ENCODE measurements around the gene JAG1. TPM values are rescaled to one million over a fixed set of nuclear protein-coding genes. Genes with fewer than 3 reads are reported as not detected.

JAG1 gene
- polyA plus RNA-seq, 3 donors: 0.70 to 6.8 (median 0.85) TPM

DNA sequence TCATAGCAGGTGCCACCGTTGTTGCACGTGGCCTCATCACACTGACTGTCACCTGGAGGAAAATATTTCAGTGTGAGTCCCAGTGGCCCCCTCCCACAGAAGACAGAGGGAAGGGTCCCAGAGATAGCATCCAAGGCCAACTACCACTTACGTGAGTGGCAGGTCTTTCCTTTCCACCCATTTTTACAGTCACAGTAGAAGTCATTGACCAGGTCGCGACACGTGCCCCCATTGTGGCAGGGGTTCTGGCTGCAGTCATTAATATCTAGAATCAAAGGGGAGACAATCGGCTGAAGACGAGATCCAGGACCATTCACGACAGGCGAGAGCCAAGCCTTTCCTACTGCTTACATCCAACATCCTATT, 28.6 kb downstream of the JAG1 start:
- no peak for DNase-seq
- intact Hi-C loops (cut with micrococcal nuclease): no loop called here
- Histone ChIP-seq H3K4me1 (ENCODE audit: control insufficient read depth in 1 of 2, insufficient read depth in 2 of 2, low read length in 2 of 2) (no peaks in the 10 kb centered on the region), H4K20me1 (ENCODE audit: insufficient read depth, low read length) (no peaks in the 10 kb centered on the region), H3K36me3 (replicated peaks in 1 of 2; ENCODE audit: control insufficient read depth in 1 of 2, insufficient read depth in 2 of 2, low read length in 2 of 2) (peaks cover 87 to 100% of the 10 kb centered on the region in 2 donors), H3K9me3 (replicated peaks in 1 of 2; ENCODE audit: control insufficient read depth in 1 of 2, insufficient read depth in 1 of 2, low read length in 2 of 2) (no peaks in the 10 kb centered on the region), H3K27me3 (ENCODE audit: control insufficient read depth in 2 of 2, insufficient read depth in 2 of 2, low read length in 2 of 2) (no peaks in the 10 kb centered on the region), H2AFZ (ENCODE audit: insufficient read depth, low read depth, low read length, poor library complexity, severe bottlenecking) (no peak overlapping the region), H3K79me2 (ENCODE audit: insufficient read depth, low read length) (no peaks in the 10 kb centered on the region), H3K4me3 (replicated peaks in 1 of 3; ENCODE audit: low read depth in 2 of 3, low read length in 3 of 3) (no peak overlapping the region), H3K27ac (ENCODE audit: low read depth in 1 of 2, low read length in 2 of 2) (no peak overlapping the region), H3K4me2 (replicated peaks; ENCODE audit: extremely low read depth, low read length, poor library complexity, severe bottlenecking) (no peak overlapping the region), H3K9ac (ENCODE audit: insufficient read depth, low read length, poor library complexity, severe bottlenecking) (no peak overlapping the region)
- Mint-ChIP-seq H3K36me3 (peaks cover 96 to 100% of the 10 kb centered on the region in 2 donors), H3K4me3 (peak overlapping the region in 1 of 2 donors; percentile 3), H3K27ac (no peak overlapping the region), H3K4me1 (no peaks in the 10 kb centered on the region), H3K9me3 (peaks cover 0 to 2% (median 0%) of the 10 kb centered on the region in 7 donors), H3K27me3 (ENCODE audit: low read depth in 3 of 3) (peaks cover 0 to 3% (median 2%) of the 10 kb centered on the region in 3 donors)
- 100% methylated on average over 6 of the region's 10 CpGs for WGBS (ENCODE audit: insufficient coverage)
- TF ChIP-seq, protein P1, sequence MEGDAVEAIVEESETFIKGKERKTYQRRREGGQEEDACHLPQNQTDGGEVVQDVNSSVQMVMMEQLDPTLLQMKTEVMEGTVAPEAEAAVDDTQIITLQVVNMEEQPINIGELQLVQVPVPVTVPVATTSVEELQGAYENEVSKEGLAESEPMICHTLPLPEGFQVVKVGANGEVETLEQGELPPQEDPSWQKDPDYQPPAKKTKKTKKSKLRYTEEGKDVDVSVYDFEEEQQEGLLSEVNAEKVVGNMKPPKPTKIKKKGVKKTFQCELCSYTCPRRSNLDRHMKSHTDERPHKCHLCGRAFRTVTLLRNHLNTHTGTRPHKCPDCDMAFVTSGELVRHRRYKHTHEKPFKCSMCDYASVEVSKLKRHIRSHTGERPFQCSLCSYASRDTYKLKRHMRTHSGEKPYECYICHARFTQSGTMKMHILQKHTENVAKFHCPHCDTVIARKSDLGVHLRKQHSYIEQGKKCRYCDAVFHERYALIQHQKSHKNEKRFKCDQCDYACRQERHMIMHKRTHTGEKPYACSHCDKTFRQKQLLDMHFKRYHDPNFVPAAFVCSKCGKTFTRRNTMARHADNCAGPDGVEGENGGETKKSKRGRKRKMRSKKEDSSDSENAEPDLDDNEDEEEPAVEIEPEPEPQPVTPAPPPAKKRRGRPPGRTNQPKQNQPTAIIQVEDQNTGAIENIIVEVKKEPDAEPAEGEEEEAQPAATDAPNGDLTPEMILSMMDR (IDR thresholded peaks at IDR 0.05): no peak

DNA sequence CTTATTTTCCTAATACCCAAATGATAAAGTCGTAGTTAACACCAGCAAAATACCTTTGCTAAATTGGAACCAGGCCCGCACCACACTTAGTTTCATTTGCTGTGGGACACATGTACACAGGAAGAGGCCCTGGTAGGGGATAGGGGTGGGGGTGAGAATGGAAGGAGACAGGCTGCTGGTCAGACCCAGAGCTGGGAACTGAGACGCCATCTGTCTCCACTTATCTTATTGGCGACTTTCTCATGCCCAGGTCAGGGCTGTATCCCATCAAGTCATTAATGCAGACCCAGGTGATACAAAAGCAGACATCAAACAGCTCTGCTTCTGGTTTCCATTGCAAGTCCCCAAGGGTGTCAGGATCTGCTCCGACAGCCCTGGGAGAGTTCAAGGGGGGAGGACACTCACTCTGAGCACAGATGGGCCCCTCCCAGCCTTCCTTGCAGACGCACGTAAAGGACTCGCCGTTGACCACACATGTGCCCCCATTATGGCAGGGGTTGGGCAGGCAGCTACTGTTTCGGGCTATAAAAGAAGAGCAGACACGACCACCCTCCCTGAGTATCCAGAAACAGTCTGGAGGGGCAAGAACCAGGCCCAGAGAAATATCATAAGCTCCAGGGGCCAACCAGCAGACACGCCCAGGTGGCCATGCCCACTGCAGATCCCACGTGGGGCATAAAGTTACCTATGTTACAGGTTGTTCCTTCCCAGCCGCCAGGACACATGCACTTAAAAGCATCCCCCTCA, 29.2 kb downstream of the JAG1 start:
- Histone ChIP-seq H3K36me3 (replicated peaks in 1 of 2; ENCODE audit: control insufficient read depth in 1 of 2, insufficient read depth in 2 of 2, low read length in 2 of 2) (peaks cover 87 to 100% of the 10 kb centered on the region in 2 donors), H3K9ac (ENCODE audit: insufficient read depth, low read length, poor library complexity, severe bottlenecking) (no peak overlapping the region), H3K79me2 (ENCODE audit: insufficient read depth, low read length) (no peaks in the 10 kb centered on the region), H3K4me2 (replicated peaks; ENCODE audit: extremely low read depth, low read length, poor library complexity, severe bottlenecking) (no peak overlapping the region), H2AFZ (ENCODE audit: insufficient read depth, low read depth, low read length, poor library complexity, severe bottlenecking) (no peak overlapping the region), H3K27me3 (ENCODE audit: control insufficient read depth in 2 of 2, insufficient read depth in 2 of 2, low read length in 2 of 2) (no peaks in the 10 kb centered on the region), H3K27ac (ENCODE audit: low read depth in 1 of 2, low read length in 2 of 2) (no peak overlapping the region), H3K4me1 (ENCODE audit: control insufficient read depth in 1 of 2, insufficient read depth in 2 of 2, low read length in 2 of 2) (no peaks in the 10 kb centered on the region), H3K9me3 (replicated peaks in 1 of 2; ENCODE audit: control insufficient read depth in 1 of 2, insufficient read depth in 1 of 2, low read length in 2 of 2) (no peaks in the 10 kb centered on the region), H4K20me1 (ENCODE audit: insufficient read depth, low read length) (no peaks in the 10 kb centered on the region), H3K4me3 (replicated peaks in 1 of 3; ENCODE audit: low read depth in 2 of 3, low read length in 3 of 3) (no peak overlapping the region)
- Mint-ChIP-seq H3K36me3 (peaks cover 94 to 100% of the 10 kb centered on the region in 2 donors), H3K4me1 (no peaks in the 10 kb centered on the region), H3K27ac (no peak overlapping the region), H3K9me3 (peaks cover 0 to 2% (median 0%) of the 10 kb centered on the region in 7 donors), H3K4me3 (no peak overlapping the region), H3K27me3 (ENCODE audit: low read depth in 3 of 3) (peaks cover 0 to 3% (median 2%) of the 10 kb centered on the region in 3 donors)
- DNase-seq: no peak
- intact Hi-C loops (cut with micrococcal nuclease): no loop called here
- 85% methylated on average over 11 of the region's 14 CpGs for WGBS (ENCODE audit: insufficient coverage)
- TF ChIP-seq, protein P1 (IDR thresholded peaks at IDR 0.05): no peak
